Esophagus (tissue), 2 donors: Measurements from ENCODE around the gene BTBD8. TPM values are rescaled to one million over a fixed set of nuclear protein-coding genes. Genes with fewer than 3 reads are reported as not detected.

ENCODE experiments used
- H3K27ac ChIP-seq, 2 donors: one replicate each; pipeline ENCODE4 v1.5.1; 2013; ENCODE audit warnings: low read depth in 2 of 2, mild to moderate bottlenecking in 2 of 2, inconsistent platforms in 1 of 2, low read length in 1 of 2, moderate library complexity in 1 of 2
- H3K27me3 ChIP-seq, 2 donors: one replicate each; pipeline ENCODE4 v1.6.1; 2013; ENCODE audit warnings: low read length in 2 of 2, control low read depth in 1 of 2, mild to moderate bottlenecking in 1 of 2; ENCODE audit not compliant: insufficient read depth in 2 of 2, control insufficient read depth in 1 of 2
- H3K36me3 ChIP-seq, 2 donors: one replicate each; pipeline ENCODE4 v1.6.1; 2013; ENCODE audit warnings: low read length in 1 of 2; ENCODE audit not compliant: control insufficient read depth in 2 of 2, insufficient read depth in 2 of 2
- H3K4me1 ChIP-seq, 2 donors: one replicate each; pipeline ENCODE4 v1.6.1; 2013; ENCODE audit warnings: low read length in 1 of 2; ENCODE audit not compliant: control insufficient read depth in 2 of 2, insufficient read depth in 2 of 2
- H3K4me3 ChIP-seq, 2 donors: one replicate each; pipeline ENCODE4 v1.5.1; 2013; ENCODE audit warnings: low read length in 2 of 2, mild to moderate bottlenecking in 2 of 2, low read depth in 1 of 2, moderate library complexity in 1 of 2
- H3K9me3 ChIP-seq, 2 donors: one replicate each; pipeline ENCODE4 v1.6.1; 2013; ENCODE audit warnings: mild to moderate bottlenecking in 2 of 2, low read depth in 1 of 2, low read length in 1 of 2, moderate library complexity in 1 of 2; ENCODE audit not compliant: control insufficient read depth in 2 of 2, insufficient read depth in 1 of 2
- WGBS, 2 donors: extraction: QIAGEN DNeasy Blood & Tissue Kit; methylation state at CpG; one replicate each; pipeline ENCODE4 v1.1.7; 2013; 5-methylcytosine and 5-hydroxymethylcytosine counted together
- polyA plus RNA-seq, 2 donors: library from polyadenylated mRNA; stranded (reverse); fragments of 200-250 nt; gene quantifications; one replicate each; pipeline ENCODE4 v1.2.3, GENCODE V29; 2013
- donor health status: healthy with polysubstance abuse.
- donor health status: Bipolar disorder and iron deficiency.

The BTBD8 gene
- polyA plus RNA-seq, 2 donors = 0.51 to 1.6 TPM

- Histone ChIP-seq H3K27me3 (no peaks in the 10 kb centered on the region), H3K27ac (no peak overlapping the region), H3K36me3 (no peaks in the 10 kb centered on the region), H3K4me1 (peaks cover 0 to 2% of the 10 kb centered on the region in 2 donors), H3K9me3 (peaks cover 3 to 4% of the 10 kb centered on the region in 2 donors), H3K4me3 (no peak overlapping the region)
- WGBS, 2 donors = 96 to 97% methylated on average over 4 of the region's 4 CpGs
Observed at GRCh38 chr1:92085727-92086126, 5.6 kb downstream of the BTBD8 start.

DNA sequence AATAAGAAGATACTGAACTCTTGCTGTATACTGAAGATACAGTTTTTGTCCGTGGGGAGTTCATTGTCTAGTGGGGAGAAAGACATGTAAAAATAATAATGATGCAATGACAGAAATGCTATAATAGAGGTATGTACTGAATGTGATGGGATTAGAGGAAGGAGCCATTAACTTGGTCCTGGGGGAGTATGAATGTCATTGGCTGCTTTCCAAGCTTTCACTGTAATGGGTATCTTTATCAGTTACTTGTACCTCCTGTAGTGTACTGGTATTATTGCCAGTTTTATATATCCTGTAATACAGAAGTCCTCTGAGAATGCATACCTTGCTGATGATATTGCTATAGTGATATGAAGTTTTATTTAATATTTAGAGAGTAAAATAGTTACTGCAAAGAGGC lies 7.4 kb downstream of the BTBD8 start:
- H3K9me3 ChIP-seq = peaks cover 3 to 4% of the 10 kb centered on the region in 2 donors
- no peaks in the 10 kb centered on the region for H3K27me3 ChIP-seq
- no peak overlapping the region for H3K4me3 ChIP-seq
- no peaks in the 10 kb centered on the region for H3K36me3 ChIP-seq
- WGBS, 2 donors = 89 to 90% methylated on average over 1 of the region's 1 CpG
- H3K4me1 ChIP-seq = peaks cover 0 to 2% of the 10 kb centered on the region in 2 donors
- H3K27ac ChIP-seq = no peak overlapping the region

- WGBS, 2 donors = 94 to 98% methylated on average over 5 of the region's 5 CpGs
- no peaks in the 10 kb centered on the region for H3K9me3 ChIP-seq
- H3K4me3 ChIP-seq = no peak overlapping the region
- H3K36me3 ChIP-seq = no peaks in the 10 kb centered on the region
- no peaks in the 10 kb centered on the region for H3K27me3 ChIP-seq
- no peak overlapping the region for H3K27ac ChIP-seq
- H3K4me1 ChIP-seq = no peaks in the 10 kb centered on the region
Observed at GRCh38 chr1:92091625-92092024, 11.5 kb downstream of the BTBD8 start.

GRCh38 chr1:92094090-92094489 lies 13.9 kb downstream of the BTBD8 start:
- Histone ChIP-seq H3K36me3 (no peaks in the 10 kb centered on the region), H3K4me3 (no peak overlapping the region), H3K27ac (no peak overlapping the region), H3K27me3 (no peaks in the 10 kb centered on the region), H3K4me1 (no peaks in the 10 kb centered on the region), H3K9me3 (no peaks in the 10 kb centered on the region)
- 71 to 76% methylated on average over 2 of the region's 2 CpGs for WGBS, 2 donors

DNA sequence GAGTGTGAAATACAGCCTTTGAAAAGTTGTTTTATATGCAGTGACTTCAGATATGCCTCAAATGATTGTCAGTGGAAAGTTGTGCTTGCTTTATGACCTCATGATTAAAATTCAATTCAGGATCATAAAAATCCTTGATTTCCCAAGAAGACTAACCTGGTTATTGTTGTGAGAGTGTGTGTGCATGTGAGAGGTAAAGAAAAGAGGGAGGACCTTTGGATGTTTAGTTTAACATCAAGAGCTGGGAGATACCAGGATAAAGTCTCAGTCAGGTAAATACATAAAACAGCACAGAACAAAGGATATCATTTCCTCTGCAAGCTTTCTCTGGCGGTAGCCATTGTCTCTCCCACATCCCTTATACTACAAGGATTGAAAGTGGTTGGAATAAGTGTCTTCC lies 14.4 kb downstream of the BTBD8 start:
- no peaks in the 10 kb centered on the region for H3K4me1 ChIP-seq
- no peak overlapping the region for H3K27ac ChIP-seq
- WGBS, 2 donors = 81 to 90% methylated on average over 1 of the region's 1 CpG
- H3K4me3 ChIP-seq = no peak overlapping the region
- H3K27me3 ChIP-seq = no peaks in the 10 kb centered on the region
- H3K36me3 ChIP-seq = no peaks in the 10 kb centered on the region
- H3K9me3 ChIP-seq = no peaks in the 10 kb centered on the region

DNA sequence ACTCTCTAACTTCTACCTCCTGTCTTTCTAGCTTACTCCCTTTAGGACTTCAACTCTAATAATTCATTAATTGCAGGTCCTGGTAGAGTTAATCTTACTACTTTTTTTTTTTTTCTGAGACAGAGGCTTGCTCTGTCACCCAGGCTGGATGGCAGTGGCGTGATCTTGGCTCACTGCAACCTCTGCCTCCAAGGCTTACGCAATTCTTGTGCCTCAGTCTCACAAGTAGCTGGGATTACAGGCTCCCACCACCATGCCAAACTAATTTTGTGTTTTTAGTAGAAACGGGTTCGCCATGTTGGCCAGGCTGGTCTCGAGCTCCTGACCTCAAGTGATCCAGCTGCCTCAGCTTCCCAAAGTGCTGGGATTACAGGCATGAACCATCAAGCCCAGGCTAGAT lies 15.7 kb downstream of the BTBD8 start:
- Histone ChIP-seq H3K36me3 (no peaks in the 10 kb centered on the region), H3K4me3 (no peak overlapping the region), H3K27me3 (no peaks in the 10 kb centered on the region), H3K9me3 (no peaks in the 10 kb centered on the region), H3K4me1 (no peaks in the 10 kb centered on the region), H3K27ac (no peak overlapping the region)
- 93 to 94% methylated on average over 5 of the region's 5 CpGs for WGBS, 2 donors

DNA sequence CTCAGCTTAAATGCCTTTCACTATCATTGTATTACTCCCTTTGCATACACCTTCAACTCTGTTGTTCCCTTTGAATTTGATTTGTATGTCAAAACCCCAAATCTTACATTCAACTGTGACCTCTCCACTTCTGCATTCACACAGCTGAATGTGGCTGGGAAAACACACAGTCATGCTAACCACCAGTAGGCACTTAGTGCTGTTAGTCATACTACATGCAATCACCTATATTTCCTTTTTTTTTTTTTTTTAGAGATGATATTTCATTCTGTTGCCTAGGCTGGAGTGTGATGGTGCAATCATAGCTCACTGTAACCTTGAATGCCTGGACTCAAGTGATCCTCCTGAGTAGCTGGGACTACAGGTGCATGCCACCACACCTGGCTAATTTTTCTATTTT lies 16.2 kb downstream of the BTBD8 start:
- no peaks in the 10 kb centered on the region for H3K36me3 ChIP-seq
- no peaks in the 10 kb centered on the region for H3K4me1 ChIP-seq
- no peaks in the 10 kb centered on the region for H3K9me3 ChIP-seq
- H3K27ac ChIP-seq = no peak overlapping the region
- no peaks in the 10 kb centered on the region for H3K27me3 ChIP-seq
- no peak overlapping the region for H3K4me3 ChIP-seq

GRCh38 chr1:92105546-92106081 lies 25.5 kb downstream of the BTBD8 start:
- no peak overlapping the region for H3K4me3 ChIP-seq
- H3K36me3 ChIP-seq = no peaks in the 10 kb centered on the region
- no peaks in the 10 kb centered on the region for H3K9me3 ChIP-seq
- no peaks in the 10 kb centered on the region for H3K27me3 ChIP-seq
- no peaks in the 10 kb centered on the region for H3K4me1 ChIP-seq
- no peak overlapping the region for H3K27ac ChIP-seq
- WGBS, 2 donors = 86 to 88% methylated on average over 3 of the region's 3 CpGs

GRCh38 chr1:92108631-92109030 lies 28.5 kb downstream of the BTBD8 start:
- no peaks in the 10 kb centered on the region for H3K36me3 ChIP-seq
- H3K27me3 ChIP-seq = no peaks in the 10 kb centered on the region
- H3K9me3 ChIP-seq = no peaks in the 10 kb centered on the region
- WGBS, 2 donors = 91 to 97% methylated on average over 2 of the region's 2 CpGs
- no peak overlapping the region for H3K4me3 ChIP-seq
- H3K4me1 ChIP-seq = no peaks in the 10 kb centered on the region
- no peak overlapping the region for H3K27ac ChIP-seq

DNA sequence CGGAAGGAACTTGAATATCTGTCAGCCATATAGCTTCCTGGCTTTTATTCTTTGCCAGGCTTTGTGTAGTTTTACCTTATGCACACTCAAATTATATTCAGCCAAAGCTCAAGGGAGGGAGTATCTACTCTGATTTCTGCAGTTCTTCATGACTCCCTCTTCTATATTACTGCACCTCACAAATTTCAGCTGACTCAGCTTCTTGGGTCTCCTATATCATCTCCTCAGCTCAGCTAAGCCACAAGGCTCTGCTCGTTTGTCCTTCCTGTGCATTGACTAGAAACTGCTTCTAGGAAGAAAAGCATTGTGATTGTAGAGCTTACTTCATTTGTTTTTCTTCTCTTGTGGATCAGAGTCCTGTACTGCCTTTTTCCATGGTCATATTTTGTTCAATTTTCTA lies 37.4 kb downstream of the BTBD8 start:
- 53 to 60% methylated on average over 2 of the region's 2 CpGs for WGBS, 2 donors
- Histone ChIP-seq H3K9me3 (no peaks in the 10 kb centered on the region), H3K27ac (no peak overlapping the region), H3K4me1 (no peaks in the 10 kb centered on the region), H3K27me3 (no peaks in the 10 kb centered on the region), H3K36me3 (no peaks in the 10 kb centered on the region), H3K4me3 (no peak overlapping the region)
